Neuron (in vitro differentiated cells): Measurements from ENCODE around the gene OR1L6.

Experiments
- H2AFZ ChIP-seq: one replicate; pipeline ENCODE4 v1.6.1; 2013; ENCODE audit warnings: low read depth, mild to moderate bottlenecking, inconsistent platforms, low read length, moderate library complexity
- H3K27me3 ChIP-seq: one replicate; pipeline ENCODE4 v1.6.1; 2013; ENCODE audit warnings: low read length; ENCODE audit not compliant: insufficient read depth
- H3K36me3 ChIP-seq: one replicate; pipeline ENCODE4 v1.6.1; 2013; ENCODE audit warnings: low read length; ENCODE audit not compliant: insufficient read depth
- H3K4me1 ChIP-seq: one replicate; pipeline ENCODE4 v1.6.1; 2013; ENCODE audit warnings: low read length; ENCODE audit not compliant: insufficient read depth
- H3K4me3 ChIP-seq: 2 replicates; pipeline ENCODE4 v1.5.1; 2013; ENCODE audit warnings: mild to moderate bottlenecking, low read length, moderate library complexity
- H3K9me3 ChIP-seq: one replicate; pipeline ENCODE4 v1.6.1; 2013; ENCODE audit warnings: low read length

Gene OR1L6, protein sequence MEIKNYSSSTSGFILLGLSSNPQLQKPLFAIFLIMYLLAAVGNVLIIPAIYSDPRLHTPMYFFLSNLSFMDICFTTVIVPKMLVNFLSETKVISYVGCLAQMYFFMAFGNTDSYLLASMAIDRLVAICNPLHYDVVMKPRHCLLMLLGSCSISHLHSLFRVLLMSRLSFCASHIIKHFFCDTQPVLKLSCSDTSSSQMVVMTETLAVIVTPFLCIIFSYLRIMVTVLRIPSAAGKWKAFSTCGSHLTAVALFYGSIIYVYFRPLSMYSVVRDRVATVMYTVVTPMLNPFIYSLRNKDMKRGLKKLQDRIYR

GRCh38 chr9:122742003-122742402 is at the start of gene OR1L6:
TSS of gene OR1L6 (plus strand) at chr9:122742303. CDS start at chr9:122749848, 7,545 bp downstream.
- Histone ChIP-seq H3K27me3 (no peaks in the 10 kb centered on the region), H3K4me3 (no peak within 1 kb of the TSS), H3K4me1 (no peaks in the 10 kb centered on the region), H3K36me3 (no peaks in the 10 kb centered on the region), H3K9me3 (no peaks in the 10 kb centered on the region), H2AFZ (no peak within 1 kb of the TSS)

GRCh38 chr9:122695696-122696095 is 46.4 kb upstream of the OR1L6 start:
- H3K4me1 ChIP-seq, result no peaks in the 10 kb centered on the region
- H3K4me3 ChIP-seq, result no peak overlapping the region
- H3K9me3 ChIP-seq, result no peaks in the 10 kb centered on the region
- H2AFZ ChIP-seq, result no peak overlapping the region
- no peaks in the 10 kb centered on the region for H3K36me3 ChIP-seq
- peaks cover 6% of the 10 kb centered on the region for H3K27me3 ChIP-seq

DNA sequence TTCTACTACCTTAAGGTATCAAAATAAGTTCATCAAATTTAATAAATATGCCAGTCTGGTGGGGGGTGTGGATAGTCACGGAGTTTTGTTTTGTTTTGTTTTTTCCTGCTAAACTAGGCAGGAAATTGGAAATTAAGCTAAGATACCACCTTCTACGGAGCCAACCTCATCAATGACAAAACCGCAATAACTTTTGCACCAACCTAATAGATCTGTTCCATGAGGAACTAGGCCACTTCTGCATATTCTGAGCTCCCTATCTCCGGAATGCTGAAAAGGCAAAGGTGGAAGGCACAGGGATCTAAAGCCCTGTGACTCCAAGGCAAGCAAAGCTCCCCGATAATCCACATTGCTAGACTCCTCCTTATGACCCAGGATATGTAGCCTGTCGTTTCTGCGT is 24.1 kb upstream of the OR1L6 start:
- Histone ChIP-seq H3K36me3 (no peaks in the 10 kb centered on the region), H3K27me3 (no peaks in the 10 kb centered on the region), H3K9me3 (no peaks in the 10 kb centered on the region)

DNA sequence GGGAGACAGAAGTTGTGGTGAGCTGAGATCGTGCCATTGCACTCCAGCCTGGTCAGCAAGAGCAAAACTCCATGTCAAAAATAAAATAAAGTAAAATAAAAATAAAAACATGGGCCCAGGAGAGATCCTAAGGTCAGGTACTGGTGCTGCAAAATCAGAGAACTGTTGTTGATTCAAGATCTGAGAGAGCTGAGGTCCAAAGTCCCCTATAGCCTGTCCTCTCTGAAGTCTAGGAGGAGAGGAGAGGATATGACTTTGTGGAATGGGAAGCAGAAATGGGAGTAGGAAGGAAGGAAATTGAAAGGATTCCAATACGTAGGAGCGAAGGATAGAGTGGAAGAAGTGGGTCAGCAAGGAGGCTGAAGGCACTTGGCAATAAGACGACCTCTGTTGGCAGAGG is 22.9 kb upstream of the OR1L6 start:
- Histone ChIP-seq H3K9me3 (no peaks in the 10 kb centered on the region), H3K4me3 (no peak overlapping the region), H2AFZ (no peak overlapping the region), H3K27me3 (no peaks in the 10 kb centered on the region), H3K4me1 (no peaks in the 10 kb centered on the region), H3K36me3 (no peaks in the 10 kb centered on the region)

More for the DNA sequence above, 24.1 kb upstream of the OR1L6 start:
- H2AFZ ChIP-seq, result no peak overlapping the region
- no peak overlapping the region for H3K4me3 ChIP-seq
- no peaks in the 10 kb centered on the region for H3K4me1 ChIP-seq

GRCh38 chr9:122723690-122724089 is 18.4 kb upstream of the OR1L6 start, which contains the start of gene OR1L4:
TSS of gene OR1L4 (plus strand) at chr9:122723990. CDS start at chr9:122723990, 0 bp downstream.
- Histone ChIP-seq H3K27me3 (no peaks in the 10 kb centered on the region), H3K4me3 (no peak within 1 kb of the TSS), H3K9me3 (peaks cover 8% of the 10 kb centered on the region)

DNA sequence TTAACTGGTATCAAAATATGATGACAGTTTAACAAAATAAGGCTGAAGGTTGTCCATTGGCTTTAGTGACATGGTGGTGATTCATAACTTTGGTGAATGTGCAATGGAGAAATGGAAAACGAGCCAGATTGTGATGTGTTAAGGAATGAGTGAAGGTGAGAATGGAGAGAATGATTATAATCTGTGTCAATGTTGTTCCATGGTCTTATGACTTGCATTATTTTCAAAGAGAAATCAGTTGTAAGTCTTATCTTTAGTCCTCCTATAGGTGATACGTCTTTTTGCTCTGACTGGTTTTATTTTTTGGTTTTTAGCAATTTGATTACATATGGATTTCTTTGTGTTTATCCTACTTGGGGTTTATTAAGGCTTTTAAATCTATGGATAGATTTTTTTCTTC is 12.7 kb downstream of the OR1L6 start:
- no peaks in the 10 kb centered on the region for H3K4me1 ChIP-seq
- H3K36me3 ChIP-seq, result no peaks in the 10 kb centered on the region
- H3K4me3 ChIP-seq, result no peak overlapping the region
- no peaks in the 10 kb centered on the region for H3K9me3 ChIP-seq
- H3K27me3 ChIP-seq, result peaks cover 6% of the 10 kb centered on the region
- no peak overlapping the region for H2AFZ ChIP-seq

More at GRCh38 chr9:122723690-122724089, 18.4 kb upstream of the OR1L6 start, which contains the start of gene OR1L4:
- Histone ChIP-seq H2AFZ (no peak within 1 kb of the TSS), H3K4me1 (no peaks in the 10 kb centered on the region), H3K36me3 (no peaks in the 10 kb centered on the region)

DNA sequence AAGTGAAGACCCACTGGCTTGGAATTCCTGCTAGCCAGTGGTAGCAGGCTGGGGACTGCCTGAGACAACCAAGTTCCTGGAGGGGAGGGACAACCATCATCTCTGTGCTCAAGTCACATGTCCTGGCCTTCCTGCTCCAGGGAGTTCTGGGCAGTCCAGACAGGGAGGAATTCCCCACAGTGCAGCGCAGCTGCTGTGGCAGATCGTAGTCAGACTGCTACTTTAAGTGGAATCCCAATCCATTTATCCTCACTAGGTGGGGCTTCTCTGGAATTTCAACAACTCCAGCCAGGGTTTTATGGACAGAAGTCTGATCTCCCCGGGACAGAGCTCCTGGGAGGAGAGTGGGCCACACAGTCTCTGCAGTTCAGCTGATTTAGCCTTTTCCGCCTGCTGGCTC is 25.7 kb downstream of the OR1L6 start:
- H2AFZ ChIP-seq, result no peak overlapping the region
- no peaks in the 10 kb centered on the region for H3K36me3 ChIP-seq
- no peaks in the 10 kb centered on the region for H3K9me3 ChIP-seq
- no peak overlapping the region for H3K4me3 ChIP-seq
- no peaks in the 10 kb centered on the region for H3K4me1 ChIP-seq
- H3K27me3 ChIP-seq, result no peaks in the 10 kb centered on the region

- Histone ChIP-seq H3K36me3 (no peaks in the 10 kb centered on the region), H3K27me3 (peaks cover 6% of the 10 kb centered on the region), H3K9me3 (no peaks in the 10 kb centered on the region), H3K4me1 (no peaks in the 10 kb centered on the region), H2AFZ (no peak overlapping the region), H3K4me3 (no peak overlapping the region)
Observed at GRCh38 chr9:122777052-122777451, 34.9 kb downstream of the OR1L6 start.

- Histone ChIP-seq H3K4me3 (no peak overlapping the region), H3K4me1 (no peaks in the 10 kb centered on the region), H3K27me3 (peaks cover 6% of the 10 kb centered on the region), H2AFZ (no peak overlapping the region), H3K9me3 (no peaks in the 10 kb centered on the region), H3K36me3 (no peaks in the 10 kb centered on the region)
Observed at GRCh38 chr9:122777935-122778627, 36.0 kb downstream of the OR1L6 start.

- Histone ChIP-seq H3K36me3 (no peaks in the 10 kb centered on the region), H3K4me1 (no peaks in the 10 kb centered on the region)
Observed at GRCh38 chr9:122779181-122779580, 37.1 kb downstream of the OR1L6 start.

DNA sequence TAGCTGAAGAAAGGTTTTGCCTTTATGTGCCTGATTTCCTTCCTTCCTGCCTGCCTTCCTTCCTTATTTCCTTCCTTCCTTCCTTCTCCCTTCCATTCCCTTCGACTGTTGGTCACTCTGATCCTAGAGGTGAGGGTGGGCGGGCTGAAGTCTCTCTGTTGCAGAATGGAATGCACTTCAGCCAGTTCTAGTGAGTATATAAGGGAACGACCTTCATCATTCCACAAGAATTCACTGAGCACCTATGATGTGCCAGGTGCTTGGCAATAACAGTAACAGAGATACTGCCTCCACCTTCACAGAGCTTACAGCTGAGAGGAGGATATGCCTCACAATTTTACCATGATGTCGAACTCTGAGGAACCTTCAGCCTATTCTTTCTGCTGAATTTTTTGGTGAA is 37.9 kb downstream of the OR1L6 start:
- Histone ChIP-seq H3K27me3 (peaks cover 6% of the 10 kb centered on the region), H2AFZ (no peak overlapping the region), H3K9me3 (no peaks in the 10 kb centered on the region), H3K36me3 (no peaks in the 10 kb centered on the region), H3K4me3 (no peak overlapping the region), H3K4me1 (no peaks in the 10 kb centered on the region)

More at GRCh38 chr9:122779181-122779580, 37.1 kb downstream of the OR1L6 start:
- H3K27me3 ChIP-seq, result peaks cover 6% of the 10 kb centered on the region
- no peak overlapping the region for H3K4me3 ChIP-seq
- no peak overlapping the region for H2AFZ ChIP-seq
- H3K9me3 ChIP-seq, result no peaks in the 10 kb centered on the region

DNA sequence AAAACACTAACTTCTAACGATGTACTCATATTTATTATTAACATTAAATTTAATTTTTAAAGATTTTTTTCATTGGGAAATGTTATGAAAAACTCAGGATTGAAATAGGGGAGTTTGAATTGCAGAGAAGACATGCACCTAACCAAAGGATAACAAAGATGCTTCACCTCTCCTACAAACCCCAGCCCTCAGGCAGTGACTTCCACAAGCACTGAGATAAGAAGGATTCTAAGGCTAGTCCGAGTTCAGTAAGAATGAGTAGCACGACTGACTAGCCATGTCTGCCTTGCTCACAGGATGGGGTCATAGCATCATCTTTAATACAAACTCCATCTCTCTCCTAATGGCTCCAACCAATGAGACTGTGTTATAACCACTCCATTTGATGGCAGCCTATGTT is 39.6 kb downstream of the OR1L6 start:
- Histone ChIP-seq H3K27me3 (peaks cover 6% of the 10 kb centered on the region), H3K9me3 (no peaks in the 10 kb centered on the region), H3K4me1 (no peaks in the 10 kb centered on the region), H3K4me3 (no peak overlapping the region), H2AFZ (no peak overlapping the region), H3K36me3 (no peaks in the 10 kb centered on the region)

DNA sequence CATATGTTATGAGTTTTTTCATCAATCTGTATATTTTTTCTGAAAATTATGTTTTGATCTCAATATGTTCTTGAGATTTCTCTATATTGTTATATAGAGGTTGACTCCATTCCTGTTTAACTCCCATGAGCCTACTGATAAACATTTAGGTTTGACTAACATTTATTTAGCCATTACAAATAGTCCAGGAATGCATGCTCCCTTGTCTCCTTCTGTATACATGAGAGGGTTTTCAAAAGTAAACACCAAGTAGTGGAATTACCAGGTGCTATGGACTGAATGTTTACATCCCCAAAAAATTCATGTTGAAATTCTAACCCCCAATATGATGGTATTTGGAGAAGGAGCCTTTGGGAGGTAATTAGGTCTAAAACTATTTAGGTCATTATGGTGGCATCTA is 43.2 kb downstream of the OR1L6 start:
- H3K9me3 ChIP-seq, result no peaks in the 10 kb centered on the region
- H3K4me3 ChIP-seq, result no peak overlapping the region
- H2AFZ ChIP-seq, result no peak overlapping the region
- H3K27me3 ChIP-seq, result no peaks in the 10 kb centered on the region
- no peaks in the 10 kb centered on the region for H3K36me3 ChIP-seq
- no peaks in the 10 kb centered on the region for H3K4me1 ChIP-seq
